PC-9 (cell line): ENCODE measurements around the gene NIPA2. TPM values are rescaled to one million over a fixed set of nuclear protein-coding genes. Genes with fewer than 3 reads are reported as not detected.
"Not testable (repeated sequence)": the region's sequence is repeated elsewhere in the genome, so short reads cannot be mapped to it uniquely, and the experiment has no call there.

ENCODE experiments used
- BruUV-seq: library from RNA; stranded (reverse); fragments of 400-500 nt; replicated peaks from 2 replicates; lab custom pipeline; 2021; lab: Mats Ljungman, UMichigan
- CTCF ChIA-PET: fragments of 300-600 bp; sonication (Branson Sonifier 250); formaldehyde crosslinking; loops from one replicate; lab custom pipeline; 2022; ENCODE audit warnings: antibody characterized with exemption; lab: Charles Lee
- POLR2A ChIA-PET: fragments of 300-600 bp; sonication (Branson Sonifier 250); formaldehyde crosslinking; loops from one replicate; lab custom pipeline; 2022; ENCODE audit warnings: antibody characterized with exemption; ENCODE audit not compliant: unreplicated experiment; lab: Charles Lee
- DNase-seq, 2 experiments: peaks; one replicate each; pipeline versions ENCODE4 v3.0.0 to v3.0.0-alpha.2; 2015 to 2022; ENCODE audit warnings: mixed read lengths in 1 of 2
- H2AFZ ChIP-seq: fragments of 200-600 bp; sonication (generic); 2 replicates; pipeline ENCODE4 v1.8.1; 2017; ENCODE audit warnings: antibody characterized with exemption
- H3F3A ChIP-seq: fragments of 200-600 bp; sonication (generic); 2 replicates; pipeline ENCODE4 v1.8.1; 2017; ENCODE audit warnings: antibody characterized with exemption, mild to moderate bottlenecking, low read depth; ENCODE audit not compliant: insufficient read depth
- H3K27ac ChIP-seq: fragments of 200-600 bp; sonication (generic); 2 replicates; pipeline ENCODE4 v1.6.1; 2016; ENCODE audit warnings: mixed run types
- H3K27me3 ChIP-seq: fragments of 200-600 bp; sonication (generic); 2 replicates; pipeline ENCODE4 v1.6.1; 2016; ENCODE audit warnings: low read depth, mixed run types; ENCODE audit not compliant: insufficient read depth
- H3K36me3 ChIP-seq: fragments of 200-600 bp; sonication (generic); 2 replicates; pipeline ENCODE4 v1.6.1; 2016; ENCODE audit warnings: low read depth, mixed run types
- H3K4me1 ChIP-seq: fragments of 200-600 bp; sonication (generic); replicated peaks from 2 replicates; pipeline ENCODE4 v1.6.1; 2016; ENCODE audit warnings: mixed run types; ENCODE audit not compliant: insufficient read depth
- H3K4me2 ChIP-seq: fragments of 200-600 bp; sonication (generic); 2 replicates; pipeline ENCODE4 v1.6.1; 2017; ENCODE audit warnings: mixed run types
- H3K4me3 ChIP-seq: fragments of 200-600 bp; sonication (generic); 2 replicates; pipeline ENCODE4 v1.6.1; 2016; ENCODE audit warnings: mixed run types
- H3K79me2 ChIP-seq: fragments of 200-600 bp; sonication (generic); 2 replicates; pipeline ENCODE4 v1.6.1; 2017; ENCODE audit warnings: low read depth, mixed run types
- H3K9me2 ChIP-seq: fragments of 200-600 bp; sonication (generic); 2 replicates; pipeline ENCODE4 v1.8.1; 2017; ENCODE audit warnings: mild to moderate bottlenecking; ENCODE audit not compliant: insufficient read depth
- H3K9me3 ChIP-seq: fragments of 200-600 bp; sonication (generic); 2 replicates; pipeline ENCODE4 v1.8.1; 2016; ENCODE audit warnings: low read depth; ENCODE audit not compliant: insufficient read depth
- H4K20me1 ChIP-seq: fragments of 200-600 bp; sonication (generic); 2 replicates; pipeline ENCODE4 v1.8.1; 2017; ENCODE audit not compliant: insufficient read depth
- EZH2 ChIP-seq: fragments of 200-600 bp; sonication (generic); IDR thresholded peaks from 2 replicates; pipeline ENCODE4 v1.8.0; 2017; ENCODE audit warnings: antibody characterized with exemption, low read depth
- intact Hi-C: fragments of 100-400 bp; cut with micrococcal nuclease; formaldehyde crosslinking; loops from one replicate; pipeline ENCODE4 v1.10.0; 2022; ENCODE audit not compliant: unreplicated experiment
- total RNA-seq: library from RNA; stranded (reverse); gene quantifications from 2 replicates; pipeline ENCODE4 v1.2.3, GENCODE V29; 2021
- TF ChIP-seq, protein P1 (sequence below): fragments of 200-600 bp; sonication (generic); conservative IDR thresholded peaks from 2 replicates; pipeline ENCODE4 v1.6.1; 2017; ENCODE audit warnings: mixed run types, antibody characterized with exemption, mild to moderate bottlenecking, moderate library complexity

Gene NIPA2
- total RNA-seq, 1 experiment from 2014 or later = 65.6 TPM

- H3K79me2 ChIP-seq = peaks cover 4% of the 10 kb centered on the region; the same call in 1 of the 2 replicates
- intact Hi-C loops = no loop called here
Observed at GRCh38 chr15:22795206-22796063, 43.0 kb upstream of the NIPA2 start.

GRCh38 chr15:22796079-22796478 is 42.4 kb upstream of the NIPA2 start:
- Histone ChIP-seq H3K4me1 (no peaks in the 10 kb centered on the region), H3K79me2 (peaks cover 4% of the 10 kb centered on the region; the same call in 1 of the 2 replicates), H4K20me1 (no peaks in the 10 kb centered on the region), H2AFZ (no peak overlapping the region), H3K27me3 (no peaks in the 10 kb centered on the region), H3K9me2 (no peaks in the 10 kb centered on the region), H3K4me3 (no peak overlapping the region), H3K4me2 (no peak overlapping the region), H3K9me3 (no peaks in the 10 kb centered on the region), H3K36me3 (no peaks in the 10 kb centered on the region), H3K27ac (no peak overlapping the region), H3F3A (no peaks in the 10 kb centered on the region)
- no TSS peak for BruUV-seq
- TF ChIP-seq, protein P1, sequence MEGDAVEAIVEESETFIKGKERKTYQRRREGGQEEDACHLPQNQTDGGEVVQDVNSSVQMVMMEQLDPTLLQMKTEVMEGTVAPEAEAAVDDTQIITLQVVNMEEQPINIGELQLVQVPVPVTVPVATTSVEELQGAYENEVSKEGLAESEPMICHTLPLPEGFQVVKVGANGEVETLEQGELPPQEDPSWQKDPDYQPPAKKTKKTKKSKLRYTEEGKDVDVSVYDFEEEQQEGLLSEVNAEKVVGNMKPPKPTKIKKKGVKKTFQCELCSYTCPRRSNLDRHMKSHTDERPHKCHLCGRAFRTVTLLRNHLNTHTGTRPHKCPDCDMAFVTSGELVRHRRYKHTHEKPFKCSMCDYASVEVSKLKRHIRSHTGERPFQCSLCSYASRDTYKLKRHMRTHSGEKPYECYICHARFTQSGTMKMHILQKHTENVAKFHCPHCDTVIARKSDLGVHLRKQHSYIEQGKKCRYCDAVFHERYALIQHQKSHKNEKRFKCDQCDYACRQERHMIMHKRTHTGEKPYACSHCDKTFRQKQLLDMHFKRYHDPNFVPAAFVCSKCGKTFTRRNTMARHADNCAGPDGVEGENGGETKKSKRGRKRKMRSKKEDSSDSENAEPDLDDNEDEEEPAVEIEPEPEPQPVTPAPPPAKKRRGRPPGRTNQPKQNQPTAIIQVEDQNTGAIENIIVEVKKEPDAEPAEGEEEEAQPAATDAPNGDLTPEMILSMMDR = no peak
- no peak for TF ChIP-seq EZH2
- ChIA-PET POLR2A (no interaction called here), CTCF (no interaction called here)
- intact Hi-C loops = no loop called here
- DNase-seq = no peak

More at GRCh38 chr15:22795206-22796063, 43.0 kb upstream of the NIPA2 start:
- BruUV-seq = no TSS peak
- Histone ChIP-seq H3K27me3 (no peaks in the 10 kb centered on the region), H3K9me2 (no peaks in the 10 kb centered on the region), H3K36me3 (no peaks in the 10 kb centered on the region), H3K4me3 (no peak overlapping the region), H3K4me1 (no peaks in the 10 kb centered on the region), H4K20me1 (no peaks in the 10 kb centered on the region), H3K4me2 (no peak overlapping the region), H3K27ac (no peak overlapping the region), H3K9me3 (no peaks in the 10 kb centered on the region), H3F3A (no peaks in the 10 kb centered on the region), H2AFZ (no peak overlapping the region)
- TF ChIP-seq, protein P1 = no peak
- TF ChIP-seq EZH2 = no peak
- ChIA-PET CTCF (no interaction called here), POLR2A (no interaction called here)
- DNase-seq = no peak

GRCh38 chr15:22799902-22800301 is 38.6 kb upstream of the NIPA2 start:
- H3K27ac ChIP-seq = no peak overlapping the region

GRCh38 chr15:22803006-22803405 is 35.5 kb upstream of the NIPA2 start:
- H2AFZ ChIP-seq, H3K4me2 ChIP-seq, DNase-seq, BruUV-seq, H3F3A ChIP-seq, H3K4me3 ChIP-seq, H3K27me3 ChIP-seq, H3K27ac ChIP-seq, POLR2A ChIA-PET, H3K79me2 ChIP-seq, H3K4me1 ChIP-seq, H3K9me3 ChIP-seq, H3K9me2 ChIP-seq, intact Hi-C loops, H3K36me3 ChIP-seq, H4K20me1 ChIP-seq, CTCF ChIA-PET: not testable (repeated sequence)

More at GRCh38 chr15:22799902-22800301, 38.6 kb upstream of the NIPA2 start:
- TF ChIP-seq, protein P1 = no peak
- TF ChIP-seq EZH2 = no peak
- no peak for DNase-seq
- Histone ChIP-seq H3K4me2 (no peak overlapping the region), H3K27me3 (no peaks in the 10 kb centered on the region), H3K4me1 (no peaks in the 10 kb centered on the region), H3F3A (no peaks in the 10 kb centered on the region), H3K36me3 (no peaks in the 10 kb centered on the region), H3K9me2 (no peaks in the 10 kb centered on the region), H3K79me2 (no peaks in the 10 kb centered on the region), H2AFZ (no peak overlapping the region), H3K4me3 (no peak overlapping the region), H4K20me1 (no peaks in the 10 kb centered on the region), H3K9me3 (no peaks in the 10 kb centered on the region)
- BruUV-seq = no TSS peak
- ChIA-PET CTCF (no interaction called here), POLR2A (no interaction called here)
- intact Hi-C loops = no loop called here
